ENCODE data around the gene NOXA1.

The NOXA1 gene

GRCh38 chr9:137423514-137424291 lies 510 bp downstream of the NOXA1 start:
- in situ Hi-C loops (cut with MboI; ENCODE audit: low sequenced_read_pairs): no loop called here

GRCh38 chr9:137426018-137426681 lies 3.0 kb downstream of the NOXA1 start:
- in situ Hi-C loops (cut with MboI; ENCODE audit: low sequenced_read_pairs): no loop called here

- in situ Hi-C loops (cut with MboI; ENCODE audit: low sequenced_read_pairs): no loop called here
Measured at GRCh38 chr9:137427454-137428310, 4.5 kb downstream of the NOXA1 start.

GRCh38 chr9:137428311-137428630 lies 5.1 kb downstream of the NOXA1 start:
- in situ Hi-C loops (cut with MboI; ENCODE audit: low sequenced_read_pairs): no loop called here

GRCh38 chr9:137428841-137429545 lies 5.8 kb downstream of the NOXA1 start:
- in situ Hi-C loops (cut with MboI; ENCODE audit: low sequenced_read_pairs): no loop called here

- in situ Hi-C loops (cut with MboI; ENCODE audit: low sequenced_read_pairs): no loop called here
Measured at GRCh38 chr9:137429546-137429890, 6.3 kb downstream of the NOXA1 start.

GRCh38 chr9:137429974-137430722 lies 7.0 kb downstream of the NOXA1 start:
- in situ Hi-C loops (cut with MboI; ENCODE audit: low sequenced_read_pairs): no loop called here

GRCh38 chr9:137430723-137431415 lies 7.7 kb downstream of the NOXA1 start:
- in situ Hi-C loops (cut with MboI; ENCODE audit: low sequenced_read_pairs): no loop called here

GRCh38 chr9:137431416-137431931 lies 8.3 kb downstream of the NOXA1 start:
- in situ Hi-C loops (cut with MboI; ENCODE audit: low sequenced_read_pairs): no loop called here

- in situ Hi-C loops (cut with MboI; ENCODE audit: low sequenced_read_pairs): no loop called here
Measured at GRCh38 chr9:137432687-137433348, 9.6 kb downstream of the NOXA1 start.

- in situ Hi-C loops (cut with MboI; ENCODE audit: low sequenced_read_pairs): no loop called here
Measured at GRCh38 chr9:137433349-137433915, 10.2 kb downstream of the NOXA1 start.

GRCh38 chr9:137433916-137434431 lies 10.8 kb downstream of the NOXA1 start:
- in situ Hi-C loops (cut with MboI; ENCODE audit: low sequenced_read_pairs): no loop called here

GRCh38 chr9:137434498-137435380 lies 11.5 kb downstream of the NOXA1 start:
- in situ Hi-C loops (cut with MboI; ENCODE audit: low sequenced_read_pairs): no loop called here

- in situ Hi-C loops (cut with MboI; ENCODE audit: low sequenced_read_pairs): no loop called here
Measured at GRCh38 chr9:137435381-137435891, 12.2 kb downstream of the NOXA1 start.

GRCh38 chr9:137435980-137436760 lies 13.0 kb downstream of the NOXA1 start:
- in situ Hi-C loops (cut with MboI; ENCODE audit: low sequenced_read_pairs): no loop called here

GRCh38 chr9:137436761-137437600 lies 13.8 kb downstream of the NOXA1 start:
- in situ Hi-C loops (cut with MboI; ENCODE audit: low sequenced_read_pairs): no loop called here

All from hTERT RPE-1 (cell line).